ENCODE results near the gene TAS2R1.

Gene TAS2R1

GRCh38 chr5:9582406-9582805 lies 47.7 kb downstream of the TAS2R1 start:
- no peaks in the 10 kb centered on the region for H3K36me3 ChIP-seq (replicated peaks; ENCODE audit: insufficient read depth, low read length)
- H3K27me3 ChIP-seq (replicated peaks; ENCODE audit: insufficient read depth, low read length), result no peaks in the 10 kb centered on the region
- H4K20me1 ChIP-seq (ENCODE audit: insufficient read depth, low read length), result no peaks in the 10 kb centered on the region
- no peak overlapping the region for H3K27ac ChIP-seq (ENCODE audit: low read length)
- H3F3A ChIP-seq (ENCODE audit: insufficient read depth, low read length), result no peaks in the 10 kb centered on the region
- H2AFZ ChIP-seq (ENCODE audit: low read length), result no peak overlapping the region
- no peak for DNase-seq
- H3K9me2 ChIP-seq (replicated peaks; ENCODE audit: insufficient read depth, low read length), result no peaks in the 10 kb centered on the region
- no peaks in the 10 kb centered on the region for H3K79me2 ChIP-seq (ENCODE audit: low read length)
- no peaks in the 10 kb centered on the region for H3K4me1 ChIP-seq (ENCODE audit: low read length)
- no peak overlapping the region for H3K9ac ChIP-seq (ENCODE audit: low read length)
- no peak overlapping the region for H3K4me2 ChIP-seq (ENCODE audit: low read depth, low read length)
- TF ChIP-seq EZH2phosphoT487 (IDR thresholded peaks at IDR 0.05; ENCODE audit: low read length) (no peak), CTCF (IDR thresholded peaks at IDR 0.05; ENCODE audit: low read length) (no peak), EZH2 (optimal IDR thresholded peaks at IDR 0.05; ENCODE audit: low read depth, low read length) (no peak)
- no peak overlapping the region for H3K4me3 ChIP-seq (ENCODE audit: low read length)
- H3K9me3 ChIP-seq (replicated peaks; ENCODE audit: insufficient read depth, low read length), result no peaks in the 10 kb centered on the region

All from MM.1S (cell line).